Measurements from ENCODE around the gene PACRG. TPM values are rescaled to one million over a fixed set of nuclear protein-coding genes. Genes with fewer than 3 reads are reported as not detected.
A peak's percentile ranks its signal among the peaks of the same experiment; 100 is the strongest.

PACRG gene
- total and polyA plus RNA-seq, 4 donors = 0.47 to 3.8 (median 2.4) TPM

GRCh38 chr6:162722226-162722625, 5.5 kb upstream of the PACRG start:
- no peak overlapping the region for H3K4me3 ChIP-seq (ENCODE audit: low read depth in 1 of 3, low read length in 3 of 3)

GRCh38 chr6:162722633-162723032, 5.1 kb upstream of the PACRG start:
- H3K9ac ChIP-seq (ENCODE audit: low read depth in 1 of 2, low read length in 2 of 2) = no peak overlapping the region
- H3K9me3 ChIP-seq (ENCODE audit: control insufficient read depth in 4 of 4, low read length in 3 of 4) = no peaks in the 10 kb centered on the region
- no peaks in the 10 kb centered on the region for H3K27me3 ChIP-seq (ENCODE audit: control insufficient read depth in 4 of 4, insufficient read depth in 4 of 4, low read length in 3 of 4)
- H3K36me3 ChIP-seq (ENCODE audit: control insufficient read depth in 4 of 4, insufficient read depth in 3 of 4, low read depth in 1 of 4, low read length in 3 of 4) = no peaks in the 10 kb centered on the region
- H3K27ac ChIP-seq (ENCODE audit: low read depth in 1 of 2, low read length in 2 of 2) = no peak overlapping the region
- peaks cover 0 to 21% (median 8%) of the 10 kb centered on the region in 4 donors for H3K4me1 ChIP-seq (ENCODE audit: control insufficient read depth in 4 of 4, insufficient read depth in 4 of 4, low read length in 3 of 4)
- DNase-seq (ENCODE audit: low spot score) = no peak
- no peak overlapping the region for H3K4me3 ChIP-seq (ENCODE audit: low read depth in 1 of 3, low read length in 3 of 3)
- 89% methylated on average over 1 of the region's 1 CpG for WGBS
- TF ChIP-seq HNF4A (conservative IDR thresholded peaks at IDR 0.05) (peak; percentile 50 to 66), NR2F2 (IDR thresholded peaks at IDR 0.05) (no peak)

More at GRCh38 chr6:162722226-162722625, 5.5 kb upstream of the PACRG start:
- WGBS = 85% methylated on average over 2 of the region's 2 CpGs
- no peak for TF ChIP-seq ATF3 (IDR thresholded peaks at IDR 0.05)
- TF ChIP-seq CTCF (IDR thresholded peaks at IDR 0.05; ENCODE audit: low read depth, low read length, missing input control) = no peak
- no peak for TF ChIP-seq HNF4G (IDR thresholded peaks at IDR 0.05)
- no peak for TF ChIP-seq HNF4A (conservative IDR thresholded peaks at IDR 0.05)
- no peak for TF ChIP-seq REST (IDR thresholded peaks at IDR 0.05)
- no peak for TF ChIP-seq MAX (IDR thresholded peaks at IDR 0.05)
- TF ChIP-seq NR2F2 (IDR thresholded peaks at IDR 0.05) = no peak
- no peak for TF ChIP-seq FOXA1 (IDR thresholded peaks at IDR 0.05)
- H3K9me3 ChIP-seq (ENCODE audit: control insufficient read depth in 4 of 4, low read length in 3 of 4) = no peaks in the 10 kb centered on the region
- H3K27me3 ChIP-seq (ENCODE audit: control insufficient read depth in 4 of 4, insufficient read depth in 4 of 4, low read length in 3 of 4) = no peaks in the 10 kb centered on the region
- DNase-seq (ENCODE audit: low spot score) = no peak
- H3K9ac ChIP-seq (ENCODE audit: low read depth in 1 of 2, low read length in 2 of 2) = no peak overlapping the region
- no peaks in the 10 kb centered on the region for H3K36me3 ChIP-seq (ENCODE audit: control insufficient read depth in 4 of 4, insufficient read depth in 3 of 4, low read depth in 1 of 4, low read length in 3 of 4)
- no peak overlapping the region for H3K27ac ChIP-seq (ENCODE audit: low read depth in 1 of 2, low read length in 2 of 2)
- peaks cover 0 to 21% (median 8%) of the 10 kb centered on the region in 4 donors for H3K4me1 ChIP-seq (ENCODE audit: control insufficient read depth in 4 of 4, insufficient read depth in 4 of 4, low read length in 3 of 4)

- Histone ChIP-seq H3K4me1 (ENCODE audit: control insufficient read depth in 4 of 4, insufficient read depth in 4 of 4, low read length in 3 of 4) (peaks cover 0 to 21% (median 11%) of the 10 kb centered on the region in 4 donors), H3K27me3 (ENCODE audit: control insufficient read depth in 4 of 4, insufficient read depth in 4 of 4, low read length in 3 of 4) (no peaks in the 10 kb centered on the region), H3K9me3 (ENCODE audit: control insufficient read depth in 4 of 4, low read length in 3 of 4) (no peaks in the 10 kb centered on the region), H3K9ac (ENCODE audit: low read depth in 1 of 2, low read length in 2 of 2) (peak overlapping the region in 1 of 2 donors; percentile 81), H3K4me3 (ENCODE audit: low read depth in 1 of 3, low read length in 3 of 3) (peak overlapping the region in 2 of 3 donors; percentile 74 to 79), H3K36me3 (ENCODE audit: control insufficient read depth in 4 of 4, insufficient read depth in 3 of 4, low read depth in 1 of 4, low read length in 3 of 4) (no peaks in the 10 kb centered on the region), H3K27ac (ENCODE audit: low read depth in 1 of 2, low read length in 2 of 2) (peak overlapping the region; percentile 94 to 95)
- TF ChIP-seq TAF1 (conservative IDR thresholded peaks at IDR 0.05) (no peak), YY1 (IDR thresholded peaks at IDR 0.05) (peak; percentile 50), SP1 (IDR thresholded peaks at IDR 0.05) (no peak)
- WGBS = 5% methylated on average over 13 of the region's 13 CpGs
- DNase-seq (ENCODE audit: low spot score) = no peak
Measured at GRCh38 chr6:162726947-162727321, 840 bp upstream of the PACRG start.
